ENCODE results near the gene GRHL3. TPM values are rescaled to one million over a fixed set of nuclear protein-coding genes. Genes with fewer than 3 reads are reported as not detected.

The GRHL3 gene
- total and polyA plus RNA-seq, 4 donors, result 0.07 to 0.09 (median 0.09) TPM

GRCh38 chr1:24392982-24393650, 74.0 kb downstream of the GRHL3 start:
- Histone ChIP-seq H3K4me3 (ENCODE audit: low read depth in 1 of 3, low read length in 3 of 3) (no peak overlapping the region), H3K9me3 (ENCODE audit: control insufficient read depth in 4 of 4, low read length in 3 of 4) (no peaks in the 10 kb centered on the region), H3K9ac (ENCODE audit: low read depth in 1 of 2, low read length in 2 of 2) (no peak overlapping the region), H3K27me3 (ENCODE audit: control insufficient read depth in 4 of 4, insufficient read depth in 4 of 4, low read length in 3 of 4) (no peaks in the 10 kb centered on the region), H3K36me3 (ENCODE audit: control insufficient read depth in 4 of 4, insufficient read depth in 3 of 4, low read depth in 1 of 4, low read length in 3 of 4) (no peaks in the 10 kb centered on the region), H3K27ac (ENCODE audit: low read depth in 1 of 2, low read length in 2 of 2) (no peak overlapping the region), H3K4me1 (ENCODE audit: control insufficient read depth in 4 of 4, insufficient read depth in 4 of 4, low read length in 3 of 4) (peaks cover 1 to 29% (median 28%) of the 10 kb centered on the region in 4 donors)
- WGBS, result 84% methylated on average over 4 of the region's 4 CpGs
- no peak for DNase-seq (ENCODE audit: low spot score)
- TF ChIP-seq FOXA2 (IDR thresholded peaks at IDR 0.05) (no peak), RAD21 (IDR thresholded peaks at IDR 0.05) (no peak), EGR1 (IDR thresholded peaks at IDR 0.05; ENCODE audit: low read depth in 2 of 2) (no peak), ATF3 (IDR thresholded peaks at IDR 0.05) (no peak), FOXA1 (IDR thresholded peaks at IDR 0.05) (no peak), REST (IDR thresholded peaks at IDR 0.05) (no peak), RXRA (IDR thresholded peaks at IDR 0.05) (no peak), SP1 (IDR thresholded peaks at IDR 0.05) (no peak)

GRCh38 chr1:24393892-24394291, 74.7 kb downstream of the GRHL3 start:
- no peak overlapping the region for H3K27ac ChIP-seq (ENCODE audit: low read depth in 1 of 2, low read length in 2 of 2)
- H3K36me3 ChIP-seq (ENCODE audit: control insufficient read depth in 4 of 4, insufficient read depth in 3 of 4, low read depth in 1 of 4, low read length in 3 of 4), result no peaks in the 10 kb centered on the region
- H3K27me3 ChIP-seq (ENCODE audit: control insufficient read depth in 4 of 4, insufficient read depth in 4 of 4, low read length in 3 of 4), result no peaks in the 10 kb centered on the region
- H3K9me3 ChIP-seq (ENCODE audit: control insufficient read depth in 4 of 4, low read length in 3 of 4), result no peaks in the 10 kb centered on the region
- H3K4me1 ChIP-seq (ENCODE audit: control insufficient read depth in 4 of 4, insufficient read depth in 4 of 4, low read length in 3 of 4), result peaks cover 0 to 22% (median 20%) of the 10 kb centered on the region in 4 donors
- no peak overlapping the region for H3K4me3 ChIP-seq (ENCODE audit: low read depth in 1 of 3, low read length in 3 of 3)
- H3K9ac ChIP-seq (ENCODE audit: low read depth in 1 of 2, low read length in 2 of 2), result no peak overlapping the region
- TF ChIP-seq REST (IDR thresholded peaks at IDR 0.05) (no peak), RAD21 (IDR thresholded peaks at IDR 0.05) (no peak), HNF4A (conservative IDR thresholded peaks at IDR 0.05) (no peak), TAF1 (conservative IDR thresholded peaks at IDR 0.05) (no peak), GABPA (IDR thresholded peaks at IDR 0.05 in 1 of 2, conservative IDR thresholded peaks at IDR 0.05 in 1 of 2) (no peak), FOXA1 (IDR thresholded peaks at IDR 0.05) (no peak), MAX (IDR thresholded peaks at IDR 0.05) (no peak)
- WGBS, result 88% methylated on average over 6 of the region's 6 CpGs
- no peak for DNase-seq (ENCODE audit: low spot score)
